Measurements from ENCODE around the gene TPD52L1. TPM values are rescaled to one million over a fixed set of nuclear protein-coding genes. Genes with fewer than 3 reads are reported as not detected.

The TPD52L1 gene
- total and polyA plus RNA-seq, 2 donors (not counting 3 experiments of a cell fraction or from before 2014, with no cell fraction given): 0.29 to 0.37 TPM

DNA sequence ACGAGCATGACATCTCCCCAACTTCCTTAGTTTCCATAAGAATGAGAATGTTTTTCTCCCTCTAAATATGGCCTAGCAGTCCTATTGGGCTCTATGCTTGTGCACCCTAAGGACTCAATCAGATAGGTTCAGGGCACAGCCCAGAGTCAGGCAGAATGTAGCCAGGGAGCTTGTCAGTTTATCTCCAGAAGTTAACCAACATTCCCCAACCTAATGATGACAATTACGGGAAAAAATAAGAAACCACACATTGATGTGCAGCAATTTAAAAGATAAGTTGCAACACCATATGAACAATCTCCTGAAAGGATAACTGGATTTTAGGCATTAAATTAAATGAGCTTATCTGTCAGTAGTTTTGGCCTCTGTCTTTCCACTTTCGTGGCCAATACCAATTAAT, 77.1 kb downstream of the TPD52L1 start:
- no TSS peak for BruUV-seq (replicated peaks)
- Histone ChIP-seq H3K9ac (replicated peaks; ENCODE audit: extremely low read depth, insufficient read depth, low read length) (no peak overlapping the region), H4K20me1 (replicated peaks; ENCODE audit: control insufficient read depth, extremely low read depth, insufficient read depth, low read length) (no peaks in the 10 kb centered on the region), H3K79me2 (ENCODE audit: control insufficient read depth, insufficient read depth, low read length) (no peaks in the 10 kb centered on the region), H2AFZ (ENCODE audit: low read depth, low read length) (no peak overlapping the region), H3K9me1 (replicated peaks; ENCODE audit: control insufficient read depth, extremely low read depth, insufficient read depth, low read length) (no peaks in the 10 kb centered on the region), H3K4me1 (ENCODE audit: control insufficient read depth, extremely low read depth, insufficient read depth, low read length) (no peaks in the 10 kb centered on the region), H3K4me3 (replicated peaks in 1 of 3; ENCODE audit: insufficient read depth in 1 of 3, low read depth in 1 of 3, low read length in 3 of 3) (no peak overlapping the region), H3K9me3 (replicated peaks; ENCODE audit: control insufficient read depth, insufficient read depth, low read length) (no peaks in the 10 kb centered on the region), H3K36me3 (ENCODE audit: control insufficient read depth in 2 of 2, extremely low read depth in 1 of 2, insufficient read depth in 2 of 2, low read length in 2 of 2) (no peaks in the 10 kb centered on the region), H3K27ac (ENCODE audit: insufficient read depth, low read depth, low read length) (no peak overlapping the region), H3K4me2 (ENCODE audit: insufficient read depth, low read length) (no peak overlapping the region), H3K27me3 (ENCODE audit: control insufficient read depth in 2 of 2, insufficient read depth in 2 of 2, low read length in 2 of 2) (no peaks in the 10 kb centered on the region)
- dilution Hi-C loops (cut with MboI; ENCODE audit: extremely low pct_ligation_motif_present, low sequenced_read_pairs): no loop called here
- FAIRE-seq: no peak
- intact Hi-C loops (cut with micrococcal nuclease): no loop called here
- DNase-seq (ENCODE audit: low read depth, low spot score): no peak
- POLR2A ChIA-PET: no interaction called here
- CTCF ChIA-PET: interaction anchor here (1.4 kb wide), 1 partner anchor 38 kb away, joined by 4 read pairs; no protein-coding TSS in a partner anchor
- TF ChIP-seq POLR2A (IDR thresholded peaks at IDR 0.05; ENCODE audit: low read depth, low read length): no peak
- no peak for TF ChIP-seq FOS (IDR thresholded peaks at IDR 0.05; ENCODE audit: borderline replicate concordance, insufficient read depth, low read length)
- no peak for TF ChIP-seq JUN (IDR thresholded peaks at IDR 0.05; ENCODE audit: borderline replicate concordance, insufficient read depth, insufficient read length, low read depth)
- TF ChIP-seq, protein P1, sequence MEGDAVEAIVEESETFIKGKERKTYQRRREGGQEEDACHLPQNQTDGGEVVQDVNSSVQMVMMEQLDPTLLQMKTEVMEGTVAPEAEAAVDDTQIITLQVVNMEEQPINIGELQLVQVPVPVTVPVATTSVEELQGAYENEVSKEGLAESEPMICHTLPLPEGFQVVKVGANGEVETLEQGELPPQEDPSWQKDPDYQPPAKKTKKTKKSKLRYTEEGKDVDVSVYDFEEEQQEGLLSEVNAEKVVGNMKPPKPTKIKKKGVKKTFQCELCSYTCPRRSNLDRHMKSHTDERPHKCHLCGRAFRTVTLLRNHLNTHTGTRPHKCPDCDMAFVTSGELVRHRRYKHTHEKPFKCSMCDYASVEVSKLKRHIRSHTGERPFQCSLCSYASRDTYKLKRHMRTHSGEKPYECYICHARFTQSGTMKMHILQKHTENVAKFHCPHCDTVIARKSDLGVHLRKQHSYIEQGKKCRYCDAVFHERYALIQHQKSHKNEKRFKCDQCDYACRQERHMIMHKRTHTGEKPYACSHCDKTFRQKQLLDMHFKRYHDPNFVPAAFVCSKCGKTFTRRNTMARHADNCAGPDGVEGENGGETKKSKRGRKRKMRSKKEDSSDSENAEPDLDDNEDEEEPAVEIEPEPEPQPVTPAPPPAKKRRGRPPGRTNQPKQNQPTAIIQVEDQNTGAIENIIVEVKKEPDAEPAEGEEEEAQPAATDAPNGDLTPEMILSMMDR (IDR thresholded peaks at IDR 0.05; ENCODE audit: extremely low read depth in 1 of 2, insufficient read depth in 1 of 2, low read depth in 1 of 2, low read length in 2 of 2): no peak
- TF ChIP-seq EZH2 (IDR thresholded peaks at IDR 0.05; ENCODE audit: borderline replicate concordance, low read depth, low read length, severe bottlenecking): no peak
- no peak for TF ChIP-seq GATA2 (IDR thresholded peaks at IDR 0.05; ENCODE audit: insufficient read depth, insufficient read length, low read depth, low read length)
- TF ChIP-seq, protein P2, sequence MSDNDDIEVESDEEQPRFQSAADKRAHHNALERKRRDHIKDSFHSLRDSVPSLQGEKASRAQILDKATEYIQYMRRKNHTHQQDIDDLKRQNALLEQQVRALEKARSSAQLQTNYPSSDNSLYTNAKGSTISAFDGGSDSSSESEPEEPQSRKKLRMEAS (IDR thresholded peaks at IDR 0.05; ENCODE audit: insufficient read depth, insufficient read length): no peak
- TF ChIP-seq MYC (IDR thresholded peaks at IDR 0.05; ENCODE audit: low read depth, low read length): no peak
- TF ChIP-seq POLR2AphosphoS5 (IDR thresholded peaks at IDR 0.05; ENCODE audit: insufficient read depth, low read depth, low read length): no peak

Measured in endothelial cell of umbilical vein (primary cell).